Activated CD8-positive, alpha-beta T cell treated with anti-CD3 and anti-CD28 coated beads for 36 hours (primary cell): Measurements from ENCODE around the gene TTLL12. TPM values are rescaled to one million over a fixed set of nuclear protein-coding genes. Genes with fewer than 3 reads are reported as not detected.

Source experiments
- ATAC-seq: fragments of 200-7000 bp; cut with Tn5 transposase; one replicate; pipeline ENCODE4 v1.10.0; 2021; ENCODE audit warnings: mild to moderate bottlenecking, moderate library complexity
- CTCF ChIA-PET: fragments of 350-600 bp; sonication (Branson Sonifier 250); formaldehyde crosslinking; loops from one replicate; lab custom pipeline; 2021; ENCODE audit warnings: antibody characterized with exemption; lab: Charles Lee
- POLR2A ChIA-PET: fragments of 350-600 bp; sonication (Branson Sonifier 250); formaldehyde crosslinking; loops from one replicate; lab custom pipeline; 2021; ENCODE audit warnings: antibody characterized with exemption; lab: Charles Lee
- DNase-seq: peaks from one replicate; pipeline ENCODE4 v3.0.0-alpha.2; 2020
- H3K27ac Mint-ChIP-seq: one replicate; pipeline ENCODE4 v1.8.0; 2021; ENCODE audit warnings: mild to moderate bottlenecking, mixed read lengths
- H3K27me3 Mint-ChIP-seq: one replicate; pipeline ENCODE4 v1.8.0; 2021; ENCODE audit warnings: mixed read lengths
- H3K36me3 Mint-ChIP-seq: one replicate; pipeline ENCODE4 v1.8.0; 2021; ENCODE audit warnings: low read depth, mixed read lengths
- H3K4me1 Mint-ChIP-seq: one replicate; pipeline ENCODE4 v1.8.0; 2021; ENCODE audit warnings: low read depth, mixed read lengths
- H3K4me3 Mint-ChIP-seq: one replicate; pipeline ENCODE4 v1.8.0; 2021; ENCODE audit warnings: mild to moderate bottlenecking, moderate library complexity, mixed read lengths
- H3K9me3 Mint-ChIP-seq: one replicate; pipeline ENCODE4 v1.8.0; 2021; ENCODE audit warnings: mixed read lengths
- CTCF ChIP-seq: fragments of 200-600 bp; IDR thresholded peaks from one replicate; pipeline ENCODE4 v1.8.0; 2022; ENCODE audit warnings: antibody characterized with exemption, mild to moderate bottlenecking
- intact Hi-C: fragments of 100-400 bp; cut with micrococcal nuclease; formaldehyde crosslinking; loops from one replicate; pipeline ENCODE4 v1.10.0; 2022
- total RNA-seq, 2 experiments: library from RNA; stranded (reverse); gene quantifications; one replicate each; pipeline ENCODE4 v1.2.3, GENCODE V29; 2021

The TTLL12 gene
- total RNA-seq, 2 experiments from 2014 or later = 83.5 to 86.0 TPM

- CTCF ChIA-PET = interaction anchor here (0.6 to 7.2 kb wide), 22 partner anchors 8 to 154 kb away, joined by 3 to 109 read pairs (median 6); partner anchors contain the start of gene SCUBE1
- intact Hi-C loops = loop anchor here (5.0 kb wide), 2 partner anchors 115 to 150 kb away; no protein-coding TSS in a partner anchor
- TF ChIP-seq CTCF = no peak
- Mint-ChIP-seq H3K27me3 (no peaks in the 10 kb centered on the region), H3K4me3 (no peak overlapping the region), H3K27ac (no peak overlapping the region), H3K36me3 (no peaks in the 10 kb centered on the region), H3K9me3 (no peaks in the 10 kb centered on the region), H3K4me1 (peaks cover 5% of the 10 kb centered on the region)
- ATAC-seq = no peak
- POLR2A ChIA-PET = no interaction called here
- no peak for DNase-seq
Observed at GRCh38 chr22:43232445-43232844, 45.5 kb upstream of the TTLL12 start.

DNA sequence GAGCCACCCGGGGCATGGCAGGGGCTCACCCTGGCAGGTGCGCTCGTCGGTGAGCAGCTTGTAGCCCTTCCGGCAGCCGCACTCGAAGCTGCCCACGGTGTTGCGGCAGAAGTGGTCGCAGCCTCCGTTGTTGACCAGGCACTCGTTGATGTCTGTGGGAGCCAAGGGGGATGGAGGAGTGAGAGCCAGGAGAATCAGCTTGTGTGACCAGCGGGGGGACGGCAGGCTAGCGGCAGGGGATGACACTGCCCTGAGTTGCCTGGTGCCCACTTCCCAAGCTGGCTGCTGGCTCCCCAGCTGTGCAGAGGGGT is 44.7 kb upstream of the TTLL12 start:
- ChIA-PET CTCF (interaction anchor here (0.6 to 7.2 kb wide), 31 partner anchors 9 to 155 kb away, joined by 3 to 109 read pairs (median 5); partner anchors contain the start of gene SCUBE1), POLR2A (no interaction called here)
- Mint-ChIP-seq H3K4me3 (no peak overlapping the region), H3K9me3 (no peaks in the 10 kb centered on the region), H3K27ac (no peak overlapping the region), H3K27me3 (no peaks in the 10 kb centered on the region), H3K4me1 (peaks cover 5% of the 10 kb centered on the region), H3K36me3 (no peaks in the 10 kb centered on the region)
- no peak for TF ChIP-seq CTCF
- intact Hi-C loops = loop anchor here (5.0 kb wide), 2 partner anchors 116 to 151 kb away; no protein-coding TSS in a partner anchor
- ATAC-seq (no peak), DNase-seq (no peak)

GRCh38 chr22:43230971-43231723 is 44.2 kb upstream of the TTLL12 start:
- Mint-ChIP-seq H3K27ac (no peak overlapping the region), H3K36me3 (no peaks in the 10 kb centered on the region), H3K9me3 (no peaks in the 10 kb centered on the region), H3K4me1 (peaks cover 5% of the 10 kb centered on the region), H3K27me3 (no peaks in the 10 kb centered on the region), H3K4me3 (no peak overlapping the region)
- POLR2A ChIA-PET = no interaction called here
- ATAC-seq (peak; percentile 90), DNase-seq (peak; percentile 77)
- CTCF ChIA-PET = interaction anchor here (0.6 to 7.2 kb wide), 32 partner anchors 9 to 155 kb away, joined by 3 to 109 read pairs (median 5); partner anchors contain the start of gene SCUBE1
- intact Hi-C loops = loop anchor here (5.0 kb wide), 2 partner anchors 116 to 151 kb away; no protein-coding TSS in a partner anchor
- peak; percentile 99 for TF ChIP-seq CTCF

GRCh38 chr22:43230571-43230970 is 43.6 kb upstream of the TTLL12 start:
- ATAC-seq = no peak
- Mint-ChIP-seq H3K4me3 (no peak overlapping the region), H3K27me3 (no peaks in the 10 kb centered on the region), H3K36me3 (no peaks in the 10 kb centered on the region), H3K27ac (no peak overlapping the region), H3K9me3 (no peaks in the 10 kb centered on the region), H3K4me1 (peaks cover 7% of the 10 kb centered on the region)
- no peak for TF ChIP-seq CTCF
- DNase-seq = no peak
- POLR2A ChIA-PET = no interaction called here
- intact Hi-C loops = loop anchor here (5.0 kb wide), 2 partner anchors 117 to 152 kb away; no protein-coding TSS in a partner anchor
- CTCF ChIA-PET = interaction anchor here (0.6 to 7.2 kb wide), 8 partner anchors 67 to 155 kb away, joined by 3 to 109 read pairs (median 6); partner anchors contain the start of gene SCUBE1

DNA sequence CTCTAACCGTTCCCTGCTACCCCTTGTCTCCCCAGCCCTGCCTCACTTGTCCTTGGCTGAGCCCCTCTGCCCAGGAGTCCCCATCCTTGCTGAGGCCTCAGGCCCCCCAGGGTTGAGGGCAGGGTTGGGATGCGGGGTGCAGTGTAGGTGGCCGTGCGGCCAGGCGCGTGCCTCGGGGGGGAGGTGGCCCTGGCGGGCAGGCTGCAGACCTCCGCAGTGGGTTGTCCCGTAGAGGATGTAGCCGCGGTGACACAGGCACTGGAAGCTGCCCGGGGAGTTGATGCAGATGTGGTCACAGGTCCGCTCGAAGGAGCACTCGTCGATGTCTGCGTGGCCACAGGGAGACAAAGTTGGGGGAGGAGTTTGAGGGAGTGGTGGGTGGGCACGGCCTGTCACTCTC is 41.9 kb upstream of the TTLL12 start:
- Mint-ChIP-seq H3K27me3 (no peaks in the 10 kb centered on the region), H3K27ac (no peak overlapping the region), H3K4me3 (no peak overlapping the region), H3K36me3 (no peaks in the 10 kb centered on the region), H3K9me3 (no peaks in the 10 kb centered on the region), H3K4me1 (peaks cover 10% of the 10 kb centered on the region)
- DNase-seq (no peak), ATAC-seq (no peak)
- POLR2A ChIA-PET = no interaction called here
- TF ChIP-seq CTCF = no peak
- intact Hi-C loops = no loop called here
- CTCF ChIA-PET = interaction anchor here (0.7 to 7.2 kb wide), 5 partner anchors 29 to 156 kb away, joined by 3 to 109 read pairs (median 4); partner anchors contain the start of genes SCUBE1 and TTLL12
